ENCODE results near the gene NEK6.
"Not testable (repeated sequence)": the region's sequence is repeated elsewhere in the genome, so short reads cannot be mapped to it uniquely, and the experiment has no call there.

Gene NEK6

DNA sequence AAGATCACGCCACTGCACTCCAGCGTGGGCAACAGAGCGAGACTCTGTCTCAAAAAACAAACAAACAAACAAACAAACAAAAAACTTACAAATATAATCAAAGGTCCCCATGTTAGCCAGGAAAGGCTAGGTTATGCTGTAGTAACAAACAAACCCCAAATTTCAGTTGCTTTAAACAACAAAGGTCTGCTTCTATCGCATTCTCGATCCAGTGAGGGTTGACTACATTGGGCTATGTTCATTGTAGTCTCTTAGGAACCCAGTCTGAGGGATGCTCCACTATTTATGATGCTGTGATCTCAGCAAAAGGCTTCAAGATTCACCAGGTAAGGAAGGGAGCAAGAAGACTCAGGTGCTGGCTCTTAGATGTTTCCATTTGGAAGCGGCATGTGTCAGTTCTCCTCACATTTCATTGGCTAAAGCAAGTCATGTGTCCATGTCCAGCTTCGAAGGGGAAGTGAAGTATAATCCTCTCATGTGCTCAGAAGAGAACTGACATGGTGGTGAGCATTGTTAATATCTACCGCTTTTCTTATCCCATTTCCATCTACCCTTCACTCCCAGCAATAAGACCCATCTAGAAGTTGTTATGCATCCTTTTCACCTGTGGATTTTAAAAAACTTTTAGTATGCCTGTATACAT, 26.5 kb upstream of the NEK6 start:
- no peak for DNase-seq

DNA sequence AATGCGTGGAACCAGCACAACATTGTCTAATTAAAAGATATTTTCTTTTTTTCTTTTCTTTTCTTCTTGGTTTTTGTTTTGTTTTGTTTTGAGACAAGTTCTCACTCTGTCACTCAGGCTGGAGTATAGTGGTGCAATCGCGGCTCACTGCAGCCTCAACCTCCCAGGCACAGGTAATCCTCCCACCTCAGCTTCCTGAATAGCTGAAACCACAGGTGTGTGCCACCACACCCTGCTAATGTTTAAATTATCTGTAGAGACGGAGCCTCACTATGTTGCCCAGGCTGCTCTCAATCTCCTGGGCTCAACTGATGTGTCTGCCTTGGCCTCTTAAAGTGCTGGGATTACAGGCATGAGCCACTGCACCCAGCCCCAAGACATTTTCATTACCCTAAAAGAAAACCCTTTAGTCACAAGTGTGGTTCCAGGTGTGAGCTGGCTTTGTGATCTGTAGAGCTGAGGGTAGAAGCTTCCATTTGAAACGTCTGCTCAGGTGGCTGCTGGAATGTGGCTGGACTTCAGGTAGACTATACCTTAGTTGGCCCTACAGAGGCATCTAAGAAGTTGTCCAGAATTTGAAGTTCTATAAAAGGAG, 19.1 kb upstream of the NEK6 start:
- no peak for DNase-seq

DNA sequence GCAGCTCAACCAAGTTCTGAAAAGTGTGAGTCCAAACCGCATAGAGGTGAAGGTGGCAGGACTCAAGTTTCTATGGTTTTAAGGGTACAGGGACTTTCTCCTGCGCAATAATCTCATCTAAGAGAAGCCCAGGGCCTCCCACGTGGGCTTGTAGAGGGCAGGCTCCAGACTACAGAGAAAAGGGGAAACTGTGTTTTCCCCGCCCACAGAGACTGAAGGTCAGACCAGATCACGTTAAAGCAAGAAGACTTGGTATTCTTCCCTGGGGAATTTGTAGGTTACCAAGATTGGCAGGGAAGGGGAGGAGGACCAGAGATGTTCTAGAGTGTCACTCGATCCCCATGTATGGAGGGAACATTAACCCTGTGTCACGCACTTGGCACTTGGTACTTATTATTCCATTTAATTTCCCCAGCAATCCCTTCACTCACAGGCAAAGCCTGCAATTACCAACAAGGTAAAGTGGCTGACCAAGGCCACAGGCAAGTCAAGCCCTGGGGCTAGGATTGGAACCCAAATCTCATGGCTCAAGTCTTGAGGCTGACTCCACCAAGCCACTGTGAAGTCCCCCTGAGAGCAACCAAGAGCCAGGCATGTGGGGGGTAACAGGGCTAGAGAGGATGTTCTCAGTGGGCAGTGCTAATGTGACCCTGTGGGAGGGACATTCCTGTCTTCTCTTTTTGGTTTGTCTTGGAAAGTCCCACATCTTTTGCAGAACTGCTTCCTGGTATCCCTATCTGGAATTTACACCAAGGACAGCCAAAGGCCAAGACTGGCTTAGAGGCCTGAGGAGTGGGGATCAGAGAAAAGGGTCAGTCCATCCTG, 18.3 kb upstream of the NEK6 start:
- DNase-seq = no peak

DNA sequence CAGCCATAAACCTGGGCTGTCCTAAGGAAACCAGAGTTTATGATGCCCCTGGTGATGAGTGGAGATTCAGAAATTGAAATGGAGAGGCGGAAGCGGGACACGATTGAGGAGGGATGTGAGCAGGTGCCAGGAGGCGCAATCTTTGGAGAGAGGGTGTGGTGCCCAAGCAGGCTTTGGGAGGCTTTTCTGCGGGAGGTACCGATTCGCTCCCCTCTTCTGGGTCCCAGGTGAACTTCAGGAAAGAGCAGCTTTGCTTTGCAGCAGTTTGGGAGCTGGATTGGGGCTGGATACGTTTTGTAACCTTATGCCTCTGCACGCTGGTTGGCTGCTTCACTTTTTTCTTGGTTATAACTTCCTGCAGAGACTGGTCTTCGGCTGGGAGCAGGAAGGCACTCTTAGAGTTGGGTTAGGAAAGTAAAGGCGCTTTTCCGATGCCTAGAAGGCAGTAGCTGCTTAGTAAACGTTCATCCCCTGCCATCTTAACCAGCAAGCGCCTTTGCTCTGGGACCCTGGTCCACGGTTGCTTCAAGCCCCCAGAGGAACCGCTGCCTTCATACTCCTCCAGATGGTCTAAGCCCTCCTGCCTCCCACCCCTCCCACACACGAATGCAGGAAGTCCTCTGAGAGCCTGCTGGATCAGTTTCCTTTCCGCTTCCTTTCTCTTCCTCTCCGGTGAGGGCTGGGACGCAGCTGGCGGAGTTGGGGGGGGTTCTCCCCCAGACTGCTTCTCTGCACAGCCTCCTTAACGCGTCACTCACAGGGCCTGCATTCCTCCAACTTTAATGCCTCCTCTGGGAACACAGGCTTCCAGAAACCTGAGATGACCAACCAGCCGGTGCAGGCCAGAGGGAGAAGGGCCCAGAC, 15.2 kb upstream of the NEK6 start:
- no peak for DNase-seq

DNA sequence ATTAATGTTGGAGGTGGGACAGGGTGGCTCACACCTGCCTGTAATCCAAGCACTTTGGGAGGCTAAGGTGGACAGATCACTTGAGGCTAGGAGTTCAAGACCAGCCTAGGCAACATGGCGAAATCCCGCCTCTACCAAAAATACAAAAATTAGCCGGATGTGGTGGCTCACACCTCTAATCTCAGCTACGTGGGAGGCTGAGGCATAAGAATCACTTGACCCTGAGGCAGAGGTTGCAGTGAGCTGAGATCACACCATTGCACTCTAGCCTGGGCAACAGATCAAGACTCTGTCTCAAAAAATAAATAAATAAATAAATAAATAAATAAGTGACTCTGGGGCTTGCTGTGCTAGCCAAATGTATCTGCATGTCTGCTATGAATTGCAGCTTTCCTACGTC, 10.4 kb upstream of the NEK6 start:
- DNase-seq = not testable (repeated sequence)

DNA sequence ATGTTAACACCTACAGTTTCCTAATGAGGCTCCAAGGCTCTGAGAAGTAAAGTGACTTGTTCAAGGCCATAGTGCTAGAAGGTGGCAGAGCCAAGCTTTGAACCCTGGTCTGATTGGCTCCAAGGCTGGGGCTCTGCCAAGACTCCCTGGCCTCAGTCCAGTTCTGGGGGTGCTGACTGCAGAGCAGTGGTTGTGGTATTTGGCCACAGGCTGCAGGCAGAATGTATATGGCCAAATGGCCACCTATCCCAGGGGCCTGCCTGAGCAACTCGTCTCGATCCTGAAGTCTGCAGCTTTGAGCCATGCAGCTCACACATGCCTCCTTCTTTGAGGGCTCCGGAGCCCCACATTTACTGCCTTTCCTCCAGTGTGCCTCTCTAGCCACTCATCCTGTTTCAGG, 9.7 kb upstream of the NEK6 start:
- DNase-seq = no peak

DNA sequence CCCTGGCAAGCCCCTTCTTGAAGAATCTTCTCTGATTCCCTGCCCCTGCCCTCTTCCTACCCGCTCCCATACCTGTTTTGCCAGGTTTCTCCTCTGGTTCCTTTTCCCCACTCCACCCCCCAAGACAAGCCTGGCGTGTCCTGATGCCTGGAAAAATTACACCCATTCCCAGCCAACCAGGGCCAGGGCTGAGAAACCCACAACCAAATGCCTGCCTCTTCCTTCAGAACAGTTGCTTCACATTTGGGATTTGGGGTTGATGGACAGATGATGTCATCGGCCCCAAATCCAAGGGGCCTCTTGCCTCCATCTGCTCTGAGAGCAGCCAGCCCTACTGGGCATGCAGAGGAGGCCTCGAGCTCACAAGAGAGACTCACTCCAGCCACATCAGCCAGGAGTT, 8.8 kb upstream of the NEK6 start:
- no peak for DNase-seq

DNA sequence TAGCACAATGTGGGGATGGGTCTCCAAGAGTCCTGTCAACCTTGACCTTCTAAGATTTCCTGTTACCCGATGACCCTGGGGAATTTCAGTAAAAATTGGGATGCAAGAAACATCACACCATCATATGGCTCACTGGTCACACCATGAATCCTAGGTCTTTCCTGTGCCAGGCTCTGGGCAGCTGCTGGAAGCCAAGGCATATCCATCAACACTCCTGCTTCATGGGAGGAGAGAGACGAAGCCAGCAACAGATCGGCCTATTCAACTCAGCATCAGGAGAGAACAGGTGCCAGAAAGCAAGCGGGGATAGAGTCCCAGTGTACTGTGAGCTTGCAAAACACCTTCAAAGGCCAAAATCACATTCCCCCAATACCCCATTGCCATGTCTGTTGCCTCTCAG, 6.5 kb upstream of the NEK6 start:
- no peak for DNase-seq

DNA sequence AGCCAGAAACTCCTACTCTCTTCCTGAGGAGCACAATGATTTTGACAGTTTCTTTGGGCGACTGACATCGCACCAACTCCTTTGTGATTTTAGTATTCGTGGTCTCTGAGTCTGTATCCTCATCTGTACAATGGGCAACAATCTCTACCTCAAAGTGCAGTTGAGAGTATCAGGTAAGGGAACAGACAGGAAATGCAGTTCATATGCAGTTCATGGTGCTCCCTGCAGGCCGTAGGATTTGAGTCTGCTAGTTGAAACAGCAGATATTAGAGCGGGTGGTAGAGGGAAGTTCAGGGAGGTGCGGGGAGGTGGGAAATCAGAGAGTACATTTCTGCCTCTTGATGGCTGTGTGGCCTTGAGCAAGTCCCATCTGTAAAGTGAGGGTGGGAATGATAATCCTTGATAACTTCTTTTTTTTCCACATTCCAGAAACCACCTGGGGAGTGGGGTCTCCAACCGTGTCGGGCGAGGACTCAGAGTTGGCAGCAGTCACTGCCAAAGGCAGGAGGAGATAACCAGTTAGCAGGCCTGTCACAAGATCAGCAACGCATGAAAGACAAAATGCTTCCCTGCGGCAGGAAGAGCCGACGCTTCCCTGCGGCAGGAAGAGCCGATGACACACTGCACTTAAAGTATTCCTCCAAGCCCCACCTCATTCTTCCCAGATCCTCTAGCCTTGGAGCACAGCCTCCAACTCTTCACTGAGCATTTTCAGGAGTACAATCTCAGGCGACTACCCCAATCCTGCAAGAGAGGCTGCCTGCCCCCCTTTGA, 6.0 kb upstream of the NEK6 start:
- no peak for DNase-seq

DNA sequence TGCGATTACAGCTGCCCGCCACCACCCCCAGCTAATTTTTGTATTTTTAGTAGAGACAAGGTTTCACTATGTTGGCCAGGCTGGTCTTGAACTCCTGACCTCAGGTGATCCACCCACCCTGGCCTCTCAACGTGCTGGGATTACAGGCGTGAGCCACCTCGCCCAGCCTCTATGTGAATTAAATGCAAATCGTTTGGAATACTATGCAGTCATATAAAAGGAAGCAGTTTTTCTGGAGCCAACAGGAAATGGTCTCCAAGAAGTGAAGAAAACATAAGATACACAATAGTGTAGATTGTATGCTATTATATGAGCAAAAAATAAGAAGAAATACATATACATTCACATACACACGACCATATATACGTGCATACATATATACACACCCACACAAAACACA, 4.9 kb upstream of the NEK6 start:
- not testable (repeated sequence) for DNase-seq

DNA sequence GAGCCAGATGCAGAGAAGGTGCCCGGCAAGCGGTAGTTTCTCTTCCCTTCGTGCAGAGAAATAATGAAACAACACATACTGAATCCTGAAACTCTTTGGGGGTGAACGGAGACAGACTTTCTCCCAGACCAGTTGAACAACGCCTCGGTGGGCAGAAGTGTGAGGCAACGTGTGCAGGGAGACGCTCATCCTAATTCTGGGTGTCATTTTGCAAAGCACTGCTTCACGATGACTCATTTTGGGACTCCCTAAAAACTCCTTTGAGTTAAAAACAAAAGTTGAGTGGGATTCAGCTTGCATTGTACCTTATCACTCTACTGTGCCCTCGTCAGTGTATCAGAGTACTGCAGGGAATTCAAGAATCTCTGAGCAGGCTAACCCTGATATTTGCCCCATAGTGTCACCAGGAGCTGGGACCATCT, 3.5 kb upstream of the NEK6 start:
- DNase-seq = no peak

DNA sequence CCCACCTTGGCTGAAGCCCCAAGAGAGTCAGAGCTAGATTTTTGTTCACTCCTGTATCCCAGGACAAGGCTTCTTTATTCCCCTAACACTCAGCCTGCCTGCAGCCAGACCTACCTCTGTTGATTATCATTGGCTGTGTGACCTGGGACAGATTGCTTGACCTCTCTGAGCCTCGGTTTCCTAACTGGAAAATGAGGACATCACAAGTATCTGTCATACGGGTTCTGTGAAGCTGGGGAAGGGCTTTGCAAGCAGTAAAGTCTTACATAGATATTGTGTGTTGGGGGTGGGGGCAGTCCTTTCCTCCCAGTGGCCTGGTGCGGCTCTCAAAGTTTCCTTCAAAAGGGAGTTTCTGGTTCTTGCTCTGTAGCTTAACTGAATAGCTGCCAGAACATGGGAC, 2.5 kb upstream of the NEK6 start:
- no peak for DNase-seq

DNA sequence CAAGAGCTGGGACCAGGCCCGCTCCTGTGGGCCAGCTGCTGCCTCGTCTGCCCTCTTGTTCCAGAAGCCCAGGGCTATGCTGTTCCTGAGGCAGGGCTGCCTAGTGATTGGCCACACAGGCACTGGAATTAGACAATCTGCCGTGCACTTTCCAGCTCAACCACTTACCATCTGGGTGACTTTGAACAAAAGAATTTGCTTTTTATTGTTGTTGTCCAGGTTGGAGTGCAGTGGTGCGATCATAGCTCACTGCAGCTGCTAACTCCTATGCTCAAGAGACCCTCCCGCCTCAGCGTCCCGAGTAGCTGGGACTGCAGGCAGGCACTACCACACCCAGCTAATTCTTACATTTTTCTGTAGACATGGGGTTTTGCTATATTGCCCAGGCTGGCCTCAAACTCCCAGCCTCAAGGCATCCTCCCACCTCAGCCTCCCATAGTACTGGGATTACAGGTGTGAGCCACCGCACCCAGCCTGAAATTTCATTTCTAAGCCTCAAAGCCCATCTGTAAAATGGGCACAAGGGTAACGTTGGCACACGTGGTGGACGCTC, 1.2 kb upstream of the NEK6 start:
- no peak for DNase-seq

DNA sequence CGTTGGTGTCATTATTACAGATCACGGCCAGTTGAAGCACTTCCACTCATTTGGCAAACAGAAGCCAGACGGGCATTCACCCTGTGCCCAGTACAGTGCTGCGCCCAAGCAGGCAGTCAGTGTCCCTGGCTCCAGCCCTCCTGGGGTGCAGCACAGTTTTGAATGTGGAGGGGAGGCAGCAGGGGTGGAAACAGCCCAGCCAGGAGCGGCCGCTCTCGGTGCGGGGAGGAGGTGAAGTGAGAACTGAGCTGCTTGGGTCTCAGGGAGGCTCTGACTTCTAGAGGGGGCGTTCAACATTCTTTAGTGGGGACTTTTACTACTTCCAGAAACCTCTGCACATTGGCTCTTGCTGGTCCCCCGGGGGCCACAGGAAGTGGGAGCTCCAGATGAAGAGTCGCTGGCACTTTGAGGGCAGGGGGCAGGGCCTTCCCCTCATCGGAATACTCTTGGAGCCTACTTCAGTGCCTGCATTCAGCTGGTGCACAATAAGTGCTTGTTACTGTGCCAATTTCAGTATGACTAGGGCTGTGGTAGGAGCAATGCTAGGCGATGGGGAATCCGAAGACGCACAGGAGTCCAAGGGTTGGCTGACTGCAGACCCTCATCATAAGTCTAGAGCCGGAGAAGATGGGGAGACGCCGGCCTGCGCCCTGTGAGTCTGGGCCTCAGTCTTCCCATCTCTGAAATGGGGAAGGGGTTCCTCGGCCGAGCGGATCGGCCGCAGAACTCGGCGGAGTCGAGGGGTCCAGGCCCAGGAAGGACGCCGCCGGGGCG, 492 bp upstream of the NEK6 start:
- DNase-seq = no peak

DNA sequence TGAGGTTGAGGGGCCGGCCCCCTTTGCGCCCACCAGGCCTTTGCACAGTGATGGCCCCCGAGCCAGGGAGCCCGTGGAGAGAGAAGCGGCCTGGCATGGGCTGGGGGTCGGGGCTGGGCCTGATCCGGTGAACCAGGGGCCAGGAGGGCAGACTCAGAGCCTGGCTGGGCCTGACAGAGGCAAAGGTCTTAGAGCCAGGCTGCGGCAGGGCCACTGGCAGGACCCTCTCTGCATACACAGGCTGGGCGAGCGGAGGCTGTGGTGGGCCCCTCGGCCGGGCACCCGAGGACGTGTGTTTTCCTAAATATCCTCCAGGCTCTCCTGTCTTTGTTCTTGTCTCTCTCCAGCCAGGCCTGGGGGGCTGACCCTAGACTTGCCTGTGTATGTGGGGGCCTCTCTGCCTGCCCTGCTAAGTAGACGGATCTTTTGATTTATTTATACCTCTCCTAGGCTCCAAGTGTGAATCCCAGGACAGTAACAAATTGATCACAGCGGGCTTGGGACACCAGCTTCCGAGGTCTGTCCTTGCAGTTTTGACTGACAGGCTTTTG, 933 bp downstream of the NEK6 start:
- no peak for DNase-seq

DNA sequence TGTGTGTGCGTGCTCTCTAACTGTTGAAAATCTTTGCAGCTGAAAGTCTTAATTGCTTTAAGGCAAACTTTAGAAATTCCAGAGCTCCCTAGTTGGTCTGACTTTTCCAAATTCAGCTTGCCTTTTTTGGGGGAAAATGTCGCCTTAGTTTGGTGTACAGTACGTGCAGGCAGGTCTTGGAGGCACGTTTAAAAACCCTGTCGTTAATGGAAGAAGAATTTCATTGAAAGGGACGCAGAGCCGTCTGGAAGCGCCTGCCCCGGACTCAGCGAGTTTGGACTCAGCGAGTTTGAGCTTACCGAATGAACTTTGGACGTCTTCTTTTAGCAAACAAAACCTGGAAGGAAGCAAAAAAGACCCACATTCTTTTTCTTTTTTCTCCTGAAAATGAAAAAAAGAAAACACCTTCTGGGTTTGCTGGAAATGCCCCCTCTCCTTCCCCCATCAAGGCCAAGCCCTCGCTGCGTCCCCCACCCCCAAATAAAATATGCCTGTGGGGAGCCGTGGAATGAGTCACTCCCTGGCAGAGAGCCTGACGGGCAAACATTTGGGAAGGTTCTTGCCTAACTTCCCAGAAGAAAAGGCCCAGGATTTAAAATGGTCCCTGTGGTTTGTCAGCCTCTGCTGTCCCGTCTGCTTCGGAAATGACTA, 1.5 kb downstream of the NEK6 start:
- DNase-seq = no peak

DNA sequence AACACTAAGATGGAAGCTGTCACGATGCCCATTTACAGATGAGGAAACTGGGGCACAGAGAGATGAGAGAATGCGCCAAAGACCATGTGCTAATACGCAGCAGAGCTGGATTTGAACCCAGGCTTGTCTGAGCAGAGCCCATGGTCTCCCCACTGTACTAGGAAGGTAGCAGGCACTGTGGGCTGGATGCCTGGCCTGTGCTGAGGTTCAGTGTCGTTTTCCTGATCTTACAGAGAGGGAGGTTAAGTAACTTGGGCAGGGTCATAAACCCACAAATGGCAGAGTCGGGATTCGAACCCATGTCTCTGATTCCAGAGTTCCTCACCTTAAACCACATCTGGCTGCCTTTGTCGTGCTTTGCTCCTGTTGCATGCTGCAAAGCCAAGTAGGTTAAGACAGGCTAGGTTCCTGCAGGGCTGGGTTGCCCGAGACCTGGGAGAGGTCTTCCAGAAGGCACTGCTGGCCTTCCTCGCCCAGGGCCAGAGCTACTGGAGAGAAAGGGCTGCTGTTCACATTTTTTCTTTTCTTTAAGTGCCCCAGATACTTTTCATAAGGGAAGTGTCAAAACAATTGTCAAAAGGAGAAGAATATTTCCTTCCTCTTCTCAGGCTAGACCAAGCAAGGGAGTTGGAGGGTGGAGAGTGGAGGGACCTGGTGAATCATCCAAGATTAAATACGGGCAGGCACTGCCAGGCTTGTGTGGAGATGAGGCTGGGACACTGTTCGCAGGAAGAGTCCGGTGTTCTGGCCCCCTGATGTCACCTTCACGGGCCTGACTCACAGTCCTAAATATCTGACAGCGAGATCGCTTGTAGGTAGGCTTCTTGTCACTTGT, 3.2 kb downstream of the NEK6 start:
- DNase-seq = no peak

DNA sequence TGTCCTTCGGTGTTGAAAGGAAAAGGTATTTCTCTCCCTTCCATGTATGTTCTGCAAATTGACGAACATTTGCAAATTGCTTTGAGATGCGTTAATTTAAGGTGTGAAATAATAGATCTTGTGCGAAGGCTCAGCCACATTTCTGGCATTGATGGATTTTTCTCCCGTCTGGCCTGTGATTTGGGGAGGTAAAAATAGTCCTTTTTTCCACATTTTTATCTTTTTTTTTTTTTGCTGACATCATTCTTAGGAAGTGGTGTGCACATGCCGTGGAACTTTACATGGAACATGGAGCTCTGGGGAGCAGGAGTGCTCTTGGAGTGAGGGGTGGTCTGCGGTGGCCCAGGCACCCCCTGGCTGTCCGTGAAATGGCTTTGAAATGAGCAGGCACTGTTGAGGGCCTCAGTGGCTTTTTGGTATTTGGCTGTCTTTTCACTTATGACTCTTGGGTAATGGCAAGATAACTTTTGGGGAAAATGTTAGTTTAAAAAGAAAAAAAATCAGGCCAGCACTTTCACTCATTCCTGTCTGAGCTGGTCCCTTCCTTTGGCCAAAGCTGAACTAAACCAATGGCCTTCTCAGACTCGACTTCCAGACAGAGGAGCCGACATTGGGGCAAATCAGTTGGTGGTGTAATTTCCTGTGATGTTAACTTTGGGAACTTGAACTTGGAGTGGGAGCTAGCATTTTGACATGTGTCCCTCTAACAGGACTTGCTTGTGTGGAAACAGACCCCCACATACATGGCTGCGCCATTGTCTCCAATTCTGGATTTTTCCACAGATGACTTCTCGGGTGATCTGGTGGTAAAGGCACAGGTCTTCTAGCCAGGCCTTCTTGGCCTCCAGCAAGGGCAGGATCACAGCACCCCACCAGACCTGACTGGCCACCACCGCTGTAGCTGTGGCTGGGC, 4.2 kb downstream of the NEK6 start:
- DNase-seq = no peak

DNA sequence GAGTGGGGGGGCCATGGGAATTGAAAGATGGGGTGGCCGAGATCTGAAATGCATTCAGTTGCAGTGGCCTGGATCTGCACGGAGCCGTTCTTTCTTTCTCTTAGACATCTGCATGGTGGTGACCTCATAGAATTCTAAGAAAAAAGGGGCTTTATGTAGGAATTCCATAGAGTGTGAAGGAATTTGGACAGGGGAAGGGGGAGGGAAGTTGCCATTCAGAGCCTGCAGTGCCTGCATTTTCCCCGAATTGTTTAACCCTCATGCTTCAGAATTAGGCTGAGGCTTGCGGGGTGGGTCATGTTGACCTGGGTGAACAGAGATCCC, 4.9 kb downstream of the NEK6 start:
- DNase-seq = no peak
